Measurements from ENCODE around the gene KCNMA1.

Gene KCNMA1

GRCh38 chr10:77636967-77637531 is 559 bp downstream of the KCNMA1 start:
- TF ChIP-seq CREB1 (IDR thresholded peaks at IDR 0.05; ENCODE audit: low read depth) (no peak), NFIC (IDR thresholded peaks at IDR 0.05) (no peak), TAF1 (IDR thresholded peaks at IDR 0.05; ENCODE audit: low read depth) (no peak), USF1 (IDR thresholded peaks at IDR 0.05) (no peak)

- TF ChIP-seq TAF1 (IDR thresholded peaks at IDR 0.05; ENCODE audit: low read depth) = no peak
- no peak for TF ChIP-seq TEAD4 (IDR thresholded peaks at IDR 0.05)
- TF ChIP-seq MAX (IDR thresholded peaks at IDR 0.05) = no peak
- TF ChIP-seq CREB1 (IDR thresholded peaks at IDR 0.05; ENCODE audit: low read depth) = no peak
- TF ChIP-seq FOXM1 (IDR thresholded peaks at IDR 0.05; ENCODE audit: borderline replicate concordance, low read depth) = no peak
- no peak for TF ChIP-seq RAD21 (IDR thresholded peaks at IDR 0.05; ENCODE audit: low read depth)
- TF ChIP-seq REST (IDR thresholded peaks at IDR 0.05; ENCODE audit: low read depth) = no peak
- TF ChIP-seq ZBTB7A (IDR thresholded peaks at IDR 0.05; ENCODE audit: low read depth) = no peak
- TF ChIP-seq YY1 (IDR thresholded peaks at IDR 0.05; ENCODE audit: low read depth) = no peak
- no peak for TF ChIP-seq TCF12 (IDR thresholded peaks at IDR 0.05; ENCODE audit: low read depth)
- no peak for TF ChIP-seq NFIC (IDR thresholded peaks at IDR 0.05)
- TF ChIP-seq EGR1 (IDR thresholded peaks at IDR 0.05) = no peak
- TF ChIP-seq USF1 (IDR thresholded peaks at IDR 0.05) = no peak
- TF ChIP-seq EP300 (IDR thresholded peaks at IDR 0.05; ENCODE audit: borderline replicate concordance) = no peak
- no peak for TF ChIP-seq CEBPB (IDR thresholded peaks at IDR 0.05)
These were observed 1.2 kb downstream of the KCNMA1 start for GRCh38 chr10:77636282-77636966.

- TF ChIP-seq TCF12 (IDR thresholded peaks at IDR 0.05; ENCODE audit: low read depth) (no peak), RAD21 (IDR thresholded peaks at IDR 0.05; ENCODE audit: low read depth) (no peak), EGR1 (IDR thresholded peaks at IDR 0.05) (no peak), ZBTB7A (IDR thresholded peaks at IDR 0.05; ENCODE audit: low read depth) (no peak), TAF1 (IDR thresholded peaks at IDR 0.05; ENCODE audit: low read depth) (no peak), NFIC (IDR thresholded peaks at IDR 0.05) (no peak)
These were observed 2.0 kb downstream of the KCNMA1 start for GRCh38 chr10:77635402-77636227.

GRCh38 chr10:77634939-77635338 is 2.7 kb downstream of the KCNMA1 start:
- no peak for TF ChIP-seq EGR1 (IDR thresholded peaks at IDR 0.05)
- TF ChIP-seq ZBTB7A (IDR thresholded peaks at IDR 0.05; ENCODE audit: low read depth) = no peak
- no peak for TF ChIP-seq NFIC (IDR thresholded peaks at IDR 0.05)
- no peak for TF ChIP-seq REST (IDR thresholded peaks at IDR 0.05; ENCODE audit: low read depth)
- no peak for TF ChIP-seq TCF12 (IDR thresholded peaks at IDR 0.05; ENCODE audit: low read depth)
- no peak for TF ChIP-seq FOXM1 (IDR thresholded peaks at IDR 0.05; ENCODE audit: borderline replicate concordance, low read depth)

- no peak for TF ChIP-seq TAF1 (IDR thresholded peaks at IDR 0.05; ENCODE audit: low read depth)
- no peak for TF ChIP-seq CREB1 (IDR thresholded peaks at IDR 0.05; ENCODE audit: low read depth)
- no peak for TF ChIP-seq YY1 (IDR thresholded peaks at IDR 0.05; ENCODE audit: low read depth)
- TF ChIP-seq ZBTB7A (IDR thresholded peaks at IDR 0.05; ENCODE audit: low read depth) = no peak
- no peak for TF ChIP-seq NFIC (IDR thresholded peaks at IDR 0.05)
- no peak for TF ChIP-seq FOXM1 (IDR thresholded peaks at IDR 0.05; ENCODE audit: borderline replicate concordance, low read depth)
- no peak for TF ChIP-seq EGR1 (IDR thresholded peaks at IDR 0.05)
- TF ChIP-seq TEAD4 (IDR thresholded peaks at IDR 0.05) = no peak
- no peak for TF ChIP-seq EP300 (IDR thresholded peaks at IDR 0.05; ENCODE audit: borderline replicate concordance)
- no peak for TF ChIP-seq MAX (IDR thresholded peaks at IDR 0.05)
- no peak for TF ChIP-seq REST (IDR thresholded peaks at IDR 0.05; ENCODE audit: low read depth)
- no peak for TF ChIP-seq USF1 (IDR thresholded peaks at IDR 0.05)
- no peak for TF ChIP-seq TCF12 (IDR thresholded peaks at IDR 0.05; ENCODE audit: low read depth)
- TF ChIP-seq CEBPB (IDR thresholded peaks at IDR 0.05) = no peak
- no peak for TF ChIP-seq RAD21 (IDR thresholded peaks at IDR 0.05; ENCODE audit: low read depth)
These were observed 4.2 kb downstream of the KCNMA1 start for GRCh38 chr10:77633376-77633775.

Data from Ishikawa (cell line).